A549 treated with RU486 at 1 μM for 4 hours (cell line): ENCODE data around the gene LIM2. TPM values are rescaled to one million over a fixed set of nuclear protein-coding genes. Genes with fewer than 3 reads are reported as not detected.

Source experiments
- total RNA-seq: library from RNA; stranded (reverse); fragments of 200-300 nt; extraction: Qiagen RNA extraction; gene quantifications from 5 replicates; pipeline ENCODE4 v1.2.3, GENCODE V29; 2022; ENCODE audit warnings: low read depth

Gene LIM2
- not detected in 5 replicates for total RNA-seq

GRCh38 chr19:51387924-51388389 lies at the start of gene LIM2:
Gene LIM2, minus strand, starts transcription at chr19:51387974. Its CDS starts 531 bp downstream, at chr19:51387443.

GRCh38 chr19:51417107-51417809 lies 29.5 kb upstream of the LIM2 start, which contains the start of gene SIGLEC10:
Gene SIGLEC10, minus strand, starts transcription at chr19:51417642. Its CDS starts 61 bp downstream, at chr19:51417581.

GRCh38 chr19:51372649-51373504 lies 14.9 kb downstream of the LIM2 start, which contains the start of gene NKG7:
Gene NKG7, minus strand, starts transcription at chr19:51372654. Its CDS starts 119 bp downstream, at chr19:51372535.

GRCh38 chr19:51368366-51369282 lies 19.1 kb downstream of the LIM2 start, which contains the start of gene CLDND2:
Gene CLDND2, minus strand, starts transcription at chr19:51369003. Its CDS starts 426 bp downstream, at chr19:51368577.

GRCh38 chr19:51365965-51366388 lies 21.8 kb downstream of the LIM2 start, which contains the start of gene ETFB:
Gene ETFB, minus strand, starts transcription at chr19:51366388. Its CDS starts 62 bp downstream, at chr19:51366326.

GRCh38 chr19:51341976-51342580 lies 45.7 kb downstream of the LIM2 start, which contains the start of gene VSIG10L:
Gene VSIG10L, minus strand, starts transcription at chr19:51342139. Its CDS starts 15 bp downstream, at chr19:51342124.

Other genes starting within 250 kb of the LIM2 start
- gene SIGLEC7, start 245.7 kb downstream of the LIM2 start, total RNA-seq, result not detected in 5 replicates
- 0.02 to 0.14 TPM (median 0.09 TPM) in 3 of 5 replicates, not detected in the others for gene CD33, start 162.9 kb downstream of the LIM2 start, total RNA-seq
- gene SIGLECL1, start 136.9 kb downstream of the LIM2 start, total RNA-seq, result not detected in 5 replicates
- 0.07 to 0.09 TPM in 2 of 5 replicates, not detected in the others for gene IGLON5, start 76.3 kb downstream of the LIM2 start, total RNA-seq
- 6.8 to 11.3 TPM (median 10.1 TPM) in 5 replicates for gene VSIG10L, start 45.8 kb downstream of the LIM2 start, total RNA-seq
- gene ETFB, start 21.6 kb downstream of the LIM2 start, total RNA-seq, result 222 to 251 TPM (median 225 TPM) in 5 replicates
- 6.2 to 14.6 TPM (median 10.2 TPM) in 5 replicates for gene CLDND2, start 19.0 kb downstream of the LIM2 start, total RNA-seq
- gene NKG7, start 15.3 kb downstream of the LIM2 start, total RNA-seq, result not detected in 5 replicates
- gene C19orf84, start 2.6 kb upstream of the LIM2 start, total RNA-seq, result not detected in 5 replicates
- gene SIGLEC10, start 29.7 kb upstream of the LIM2 start, total RNA-seq, result not detected in 5 replicates
- gene SIGLEC8, start 70.5 kb upstream of the LIM2 start, total RNA-seq, result not detected in 5 replicates
- gene CEACAM18, start 90.6 kb upstream of the LIM2 start, total RNA-seq, result not detected in 5 replicates
- not detected in 5 replicates for gene SIGLEC12, start 113.8 kb upstream of the LIM2 start, total RNA-seq
- not detected in 5 replicates for gene SIGLEC6, start 143.7 kb upstream of the LIM2 start, total RNA-seq
- 3.1 to 5.1 TPM (median 3.6 TPM) in 5 replicates for gene ZNF175, start 183.3 kb upstream of the LIM2 start, total RNA-seq
- gene SIGLEC5, start 242.4 kb upstream of the LIM2 start, total RNA-seq, result 0.08 TPM in 1 of 5 replicates, not detected in the others